IMR-90 (cell line): ENCODE measurements around the gene KRTAP12-2.

Source experiments
- CEBPB ChIP-seq: IDR thresholded peaks from 2 replicates; pipeline ENCODE4 v1.6.1; 2012; ENCODE audit warnings: low read depth, low read length, improper control_type of control experiment
- CTCF ChIP-seq: conservative IDR thresholded peaks from 2 replicates; pipeline ENCODE4 v1.5.1; 2012; ENCODE audit warnings: mild to moderate bottlenecking, low read depth, low read length, improper control_type of control experiment
- POLR2A ChIP-seq: IDR thresholded peaks from 2 replicates; pipeline ENCODE4 v1.6.1; 2012; ENCODE audit warnings: mild to moderate bottlenecking, low read depth, low read length

- no peak for TF ChIP-seq CTCF
- TF ChIP-seq CEBPB, result no peak
- no peak for TF ChIP-seq POLR2A
Observed at GRCh38 chr21:44706026-44706705, 39.4 kb upstream of the KRTAP12-2 start.
